GM04504 (cell line): ENCODE results near the gene EGR2.
"Not testable (repeated sequence)": the region's sequence is repeated elsewhere in the genome, so short reads cannot be mapped to it uniquely, and the experiment has no call there.

Source experiments
- DNase-seq: peaks from one replicate; pipeline ENCODE4 v3.0.0-alpha.2; 2012; ENCODE audit warnings: low read depth

EGR2 gene

GRCh38 chr10:62794306-62794705, 21.9 kb downstream of the EGR2 start:
- no peak for DNase-seq

DNA sequence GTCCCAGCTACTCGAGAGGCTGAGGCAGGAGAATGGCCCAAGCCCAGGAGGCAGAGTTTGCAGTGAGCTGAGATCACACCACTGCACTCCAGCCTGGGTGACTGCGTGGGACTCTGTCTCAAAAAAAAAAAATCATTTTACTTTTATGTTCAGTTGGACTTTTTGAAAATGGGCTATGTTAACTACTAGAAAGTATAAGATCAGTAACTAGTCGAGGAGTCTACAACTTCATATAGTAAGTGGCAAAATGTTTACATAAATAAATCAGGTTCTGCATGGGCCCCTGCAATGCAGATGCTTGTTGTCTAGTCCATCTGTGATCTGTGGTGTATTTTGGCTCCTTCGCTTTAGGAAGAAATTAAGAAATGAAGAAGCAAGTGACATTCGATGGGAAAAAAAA, 23.9 kb downstream of the EGR2 start:
- DNase-seq: no peak

- no peak for DNase-seq
Observed at GRCh38 chr10:62790571-62790970, 25.6 kb downstream of the EGR2 start.

DNA sequence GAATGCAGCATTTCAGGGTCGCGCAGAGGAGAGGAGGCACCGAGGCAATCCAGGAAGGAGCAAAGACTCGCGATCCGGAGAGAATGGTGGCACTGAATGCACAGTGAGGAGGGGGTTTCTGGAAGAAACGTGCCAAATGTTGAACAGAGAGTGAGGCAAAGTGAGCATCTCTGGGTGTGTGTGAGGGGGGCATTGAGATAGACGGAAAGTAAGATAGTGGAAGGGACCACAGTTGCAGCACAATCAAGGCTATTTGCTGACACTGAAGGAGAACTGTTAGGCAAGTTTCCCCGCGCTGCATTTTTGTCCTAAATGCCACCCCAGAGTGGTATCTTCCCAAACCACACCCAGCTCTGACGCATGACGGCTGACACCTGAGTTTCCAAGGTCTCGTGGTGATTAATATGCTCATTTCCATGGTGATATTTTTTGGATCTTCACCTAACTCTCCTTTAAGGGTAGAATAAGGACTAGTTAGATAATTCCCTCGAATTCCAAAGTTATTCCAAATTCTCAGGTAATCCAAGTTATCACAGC, 26.1 kb downstream of the EGR2 start:
- no peak for DNase-seq

DNA sequence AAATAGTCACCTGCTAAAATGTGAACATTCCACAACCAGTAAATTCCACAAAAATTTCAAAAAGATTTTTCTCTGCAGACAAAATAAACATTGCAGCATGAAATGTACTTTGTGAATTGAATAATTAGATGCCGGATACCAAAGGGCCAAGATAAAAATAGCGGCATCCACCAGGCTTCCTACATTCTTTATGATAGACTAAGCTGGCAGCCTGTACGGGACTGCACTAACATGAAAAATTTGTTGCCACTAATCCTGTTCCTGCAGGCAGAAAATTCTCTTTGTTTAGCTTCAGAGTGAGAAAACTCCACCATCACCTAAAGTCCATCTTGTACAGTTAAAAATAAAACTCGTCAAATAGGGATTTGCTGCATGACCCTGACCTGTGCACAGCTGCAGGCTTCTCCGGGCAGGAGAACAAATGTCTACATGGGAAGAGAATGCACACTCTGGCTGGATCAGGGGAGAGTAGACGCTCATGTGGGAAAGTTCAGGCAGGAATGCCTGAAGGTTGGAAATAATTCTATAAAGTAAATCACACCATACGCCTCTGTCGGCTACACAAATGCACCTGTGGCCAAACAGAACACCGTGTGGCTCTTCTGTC, 27.2 kb downstream of the EGR2 start:
- DNase-seq: no peak

GRCh38 chr10:62788285-62788684, 27.9 kb downstream of the EGR2 start:
- not testable (repeated sequence) for DNase-seq

- not testable (repeated sequence) for DNase-seq
Observed at GRCh38 chr10:62784537-62784936, 31.6 kb downstream of the EGR2 start.

GRCh38 chr10:62779487-62780248, 36.5 kb downstream of the EGR2 start:
- no peak for DNase-seq

- DNase-seq: no peak
Observed at GRCh38 chr10:62778125-62778524, 38.0 kb downstream of the EGR2 start.

DNA sequence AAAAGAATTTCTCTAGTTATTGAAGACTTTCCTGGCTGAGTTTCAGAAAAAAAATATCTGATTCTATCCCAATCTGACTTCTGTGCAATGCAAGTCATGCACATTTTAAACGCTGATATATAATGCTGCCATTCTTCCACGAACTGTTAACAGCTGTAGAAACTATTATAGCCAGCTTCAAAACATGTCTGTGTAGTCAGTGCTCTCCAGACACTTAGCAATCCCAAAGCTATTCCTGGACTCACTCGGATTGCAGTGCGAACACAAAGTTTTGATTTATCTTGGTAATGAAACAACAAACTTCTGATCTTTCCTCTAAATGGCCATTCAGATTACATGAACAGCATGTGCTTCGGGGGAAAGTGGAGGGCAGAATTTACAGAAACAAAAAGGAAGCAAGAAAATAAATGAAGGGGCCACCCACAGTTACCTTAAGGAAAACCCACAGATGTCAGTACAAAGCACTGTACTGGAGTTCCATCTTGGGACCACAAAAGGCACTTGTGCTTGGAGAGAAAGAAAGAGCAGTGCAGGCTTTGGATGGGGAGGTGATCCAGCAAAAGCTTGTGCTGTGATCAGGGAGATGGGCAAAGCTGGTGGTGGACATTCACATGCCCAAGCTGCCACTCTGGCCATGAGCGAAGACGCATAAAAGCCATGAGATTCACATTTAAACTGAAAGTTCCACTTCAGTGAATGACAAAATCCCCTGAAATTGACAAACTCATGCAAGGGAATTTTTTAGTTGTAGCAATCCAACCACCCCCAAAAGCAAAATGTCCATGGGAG, 43.8 kb downstream of the EGR2 start:
- no peak for DNase-seq

DNA sequence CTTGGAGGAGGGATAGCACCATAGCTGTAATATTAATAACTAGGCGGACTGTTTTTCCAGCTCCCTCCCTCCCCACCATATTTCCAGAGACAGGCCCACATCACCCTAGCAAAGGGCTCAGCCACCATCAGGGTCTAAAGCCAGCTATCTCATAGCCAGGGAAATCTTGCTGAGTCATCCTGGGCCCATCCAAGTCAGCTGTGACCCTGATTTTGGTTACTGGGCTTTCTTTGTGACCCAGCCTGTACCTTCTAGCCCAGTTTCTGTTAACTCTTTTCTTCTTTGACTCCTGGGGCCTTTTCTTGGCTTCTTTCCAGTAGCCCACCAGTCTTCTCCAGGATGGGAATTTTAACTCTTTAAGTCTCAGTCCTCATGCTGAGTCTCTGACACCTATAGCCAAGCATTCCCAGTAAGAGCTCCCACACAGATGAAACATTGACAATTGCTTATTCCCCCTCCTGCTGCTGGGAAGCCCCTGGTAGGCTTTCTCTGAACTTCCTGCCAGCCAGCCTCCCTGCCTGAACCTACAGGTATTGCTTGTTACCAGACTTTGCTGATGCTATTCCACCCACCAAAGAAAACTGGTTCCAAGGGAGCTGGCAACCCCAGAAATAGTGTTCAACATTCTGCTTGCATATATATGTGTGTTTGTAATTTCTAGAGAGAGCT, 46.5 kb downstream of the EGR2 start:
- DNase-seq: no peak

DNA sequence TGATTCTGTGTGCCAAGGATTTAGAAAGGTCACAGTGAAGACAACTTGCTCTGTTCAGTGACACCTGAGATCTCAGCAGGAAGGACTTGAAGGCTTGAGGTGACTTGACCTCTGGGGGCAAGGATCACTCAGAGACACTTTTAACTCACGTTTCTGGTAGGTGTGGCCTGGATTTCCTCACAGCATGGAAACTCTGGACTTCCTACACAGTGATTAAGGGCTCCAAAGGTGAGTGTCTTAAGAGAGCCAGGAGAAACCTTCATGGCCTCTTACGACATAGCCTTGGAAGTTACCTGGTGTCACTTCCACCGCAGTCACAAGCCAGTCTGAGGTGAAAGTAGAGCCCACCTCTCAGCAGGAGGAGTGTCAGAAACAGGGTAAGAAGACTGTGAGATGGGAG, 49.8 kb downstream of the EGR2 start:
- no peak for DNase-seq

GRCh38 chr10:62765726-62766125, 50.4 kb downstream of the EGR2 start:
- no peak for DNase-seq

DNA sequence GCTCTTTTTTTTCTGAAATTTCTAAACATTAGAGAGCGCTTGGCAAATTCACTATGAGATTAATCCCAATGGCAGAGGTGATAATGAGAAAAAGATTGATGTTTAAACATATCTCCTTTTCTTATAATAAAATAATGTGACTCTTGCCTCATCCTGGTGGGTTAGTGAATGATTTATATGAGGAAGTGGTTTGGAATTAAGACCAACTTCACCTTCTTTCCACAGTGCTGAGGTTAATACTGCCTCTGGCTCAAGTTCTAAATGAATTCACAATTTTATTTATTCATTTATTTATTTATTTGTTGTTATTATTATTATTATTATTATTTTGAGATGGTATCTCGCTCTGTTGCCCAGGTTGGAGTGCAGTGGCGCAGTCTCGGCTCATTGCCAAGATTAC, 52.2 kb downstream of the EGR2 start:
- DNase-seq: no peak

- no peak for DNase-seq
Observed at GRCh38 chr10:62763155-62763554, 53.0 kb downstream of the EGR2 start.
